Medulla oblongata (tissue), 1 donor: ENCODE data around the gene PTPN9.

Experiments used
- DNase-seq: peaks from one replicate; pipeline ENCODE4 v3.0.0-alpha.2; 2015; ENCODE audit errors: extremely low spot score

The PTPN9 gene

DNA sequence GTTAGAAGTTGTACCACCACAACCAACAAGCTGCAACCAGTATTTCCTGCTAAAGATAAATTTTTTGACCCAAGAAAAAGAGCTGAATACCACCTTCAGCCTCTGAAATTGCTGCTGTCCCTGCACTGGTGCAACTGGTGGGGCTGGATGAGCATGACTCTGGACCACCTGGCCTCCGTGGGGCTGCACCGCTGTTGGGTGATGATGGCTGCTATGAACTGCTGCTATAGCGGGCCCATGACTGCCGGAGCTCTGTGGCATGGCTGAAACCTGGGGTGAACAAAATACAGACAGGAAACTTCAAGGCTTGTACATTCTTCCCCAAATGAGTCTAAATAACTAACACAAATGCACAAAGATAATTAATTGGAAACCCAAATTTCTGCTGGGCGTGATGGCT, 156.6 kb downstream of the PTPN9 start:
- DNase-seq: no peak

DNA sequence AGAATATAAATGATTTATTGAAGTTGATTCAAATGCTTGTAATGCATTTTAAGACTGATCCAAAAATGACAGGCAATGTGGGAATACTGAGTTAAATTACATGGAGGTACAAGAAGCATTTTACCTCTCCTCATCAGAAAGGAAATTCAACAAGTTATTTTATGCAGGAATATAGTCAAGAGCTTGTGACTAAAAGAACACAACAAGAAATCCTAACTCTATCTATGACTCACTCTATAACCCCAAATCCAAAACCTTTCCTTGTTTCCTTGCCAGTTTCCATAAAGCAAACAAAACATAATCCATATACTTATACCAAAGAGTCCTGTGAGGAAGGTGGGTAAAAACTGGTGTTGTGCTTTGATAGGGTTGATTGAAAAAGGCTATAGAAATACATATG, 158.4 kb downstream of the PTPN9 start:
- no peak for DNase-seq

DNA sequence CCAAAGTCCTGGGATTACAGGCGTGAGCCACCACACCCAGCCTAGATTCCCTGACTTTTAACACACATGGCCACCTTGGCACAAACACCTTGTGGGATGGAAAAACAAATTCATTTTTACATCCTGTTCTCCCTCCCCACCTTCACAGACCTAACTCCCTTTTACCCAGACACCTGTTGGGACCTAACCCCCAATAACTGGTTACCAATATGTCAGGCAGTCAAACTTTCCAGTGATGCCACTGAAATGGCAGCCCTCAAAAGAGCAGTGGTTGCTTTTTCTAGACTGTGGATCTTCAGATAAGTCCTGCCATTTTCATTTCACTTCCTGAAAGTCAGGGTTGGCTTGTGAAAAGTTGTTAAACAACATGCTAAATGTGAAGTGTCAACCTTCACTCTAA, 162.5 kb downstream of the PTPN9 start:
- DNase-seq: no peak
